Measurements from ENCODE around the gene SNAPC4.

SNAPC4 gene

GRCh38 chr9:136363949-136364748 is 35.8 kb downstream of the SNAPC4 start:
- no peak overlapping the region for H3K27ac ChIP-seq (ENCODE audit: low read depth, low read length)
- no peaks in the 10 kb centered on the region for H3K36me3 ChIP-seq (ENCODE audit: insufficient read depth, low read length)
- peaks cover 32% of the 10 kb centered on the region for H3K4me1 ChIP-seq (ENCODE audit: insufficient read depth, low read length)
- H3K9ac ChIP-seq (ENCODE audit: low read length) = no peak overlapping the region
- peak overlapping the region in 1 of 2 donors; percentile 55 for H3K4me3 ChIP-seq (ENCODE audit: low read depth in 1 of 2, low read length in 2 of 2)
- no peaks in the 10 kb centered on the region for H3K9me3 ChIP-seq (ENCODE audit: low read length)
- no peaks in the 10 kb centered on the region for H3K27me3 ChIP-seq (ENCODE audit: control insufficient read depth in 1 of 2, insufficient read depth in 2 of 2, low read length in 2 of 2)

- Histone ChIP-seq H3K9ac (ENCODE audit: low read length) (peak within 1 kb of the TSS; percentile 9), H3K9me3 (ENCODE audit: low read length) (no peaks in the 10 kb centered on the region), H3K4me3 (ENCODE audit: low read depth in 1 of 2, low read length in 2 of 2) (peak within 1 kb of the TSS; percentile 39 to 55), H3K36me3 (ENCODE audit: insufficient read depth, low read length) (no peaks in the 10 kb centered on the region), H3K27ac (ENCODE audit: low read depth, low read length) (peak within 1 kb of the TSS; percentile 90), H3K4me1 (ENCODE audit: insufficient read depth, low read length) (peaks cover 32% of the 10 kb centered on the region), H3K27me3 (ENCODE audit: control insufficient read depth in 1 of 2, insufficient read depth in 2 of 2, low read length in 2 of 2) (no peaks in the 10 kb centered on the region)
These were observed 36.6 kb downstream of the SNAPC4 start, which contains the start of gene DNLZ for GRCh38 chr9:136363106-136363948. Gene DNLZ (minus strand): TSS chr9:136363744. CDS start chr9:136363714, 30 bp downstream.

GRCh38 chr9:136362450-136362784 is 37.6 kb downstream of the SNAPC4 start:
- Histone ChIP-seq H3K27ac (ENCODE audit: low read depth, low read length) (peak overlapping the region; percentile 90), H3K9ac (ENCODE audit: low read length) (peak overlapping the region; percentile 9), H3K27me3 (ENCODE audit: control insufficient read depth in 1 of 2, insufficient read depth in 2 of 2, low read length in 2 of 2) (no peaks in the 10 kb centered on the region), H3K36me3 (ENCODE audit: insufficient read depth, low read length) (no peaks in the 10 kb centered on the region), H3K4me3 (ENCODE audit: low read depth in 1 of 2, low read length in 2 of 2) (peak overlapping the region in 1 of 2 donors; percentile 6), H3K9me3 (ENCODE audit: low read length) (no peaks in the 10 kb centered on the region), H3K4me1 (ENCODE audit: insufficient read depth, low read length) (peaks cover 32% of the 10 kb centered on the region)

GRCh38 chr9:136361754-136362449 is 38.1 kb downstream of the SNAPC4 start:
- Histone ChIP-seq H3K36me3 (ENCODE audit: insufficient read depth, low read length) (no peaks in the 10 kb centered on the region), H3K9ac (ENCODE audit: low read length) (peak overlapping the region; percentile 9), H3K27me3 (ENCODE audit: control insufficient read depth in 1 of 2, insufficient read depth in 2 of 2, low read length in 2 of 2) (no peaks in the 10 kb centered on the region), H3K4me3 (ENCODE audit: low read depth in 1 of 2, low read length in 2 of 2) (peak overlapping the region in 1 of 2 donors; percentile 6), H3K27ac (ENCODE audit: low read depth, low read length) (peak overlapping the region; percentile 90), H3K9me3 (ENCODE audit: low read length) (no peaks in the 10 kb centered on the region), H3K4me1 (ENCODE audit: insufficient read depth, low read length) (peaks cover 32% of the 10 kb centered on the region)

GRCh38 chr9:136361047-136361753 is 38.8 kb downstream of the SNAPC4 start:
- Histone ChIP-seq H3K9me3 (ENCODE audit: low read length) (no peaks in the 10 kb centered on the region), H3K27me3 (ENCODE audit: control insufficient read depth in 1 of 2, insufficient read depth in 2 of 2, low read length in 2 of 2) (no peaks in the 10 kb centered on the region), H3K36me3 (ENCODE audit: insufficient read depth, low read length) (no peaks in the 10 kb centered on the region), H3K27ac (ENCODE audit: low read depth, low read length) (peak overlapping the region; percentile 90), H3K4me3 (ENCODE audit: low read depth in 1 of 2, low read length in 2 of 2) (peak overlapping the region in 1 of 2 donors; percentile 21), H3K4me1 (ENCODE audit: insufficient read depth, low read length) (peaks cover 32% of the 10 kb centered on the region), H3K9ac (ENCODE audit: low read length) (no peak overlapping the region)

GRCh38 chr9:136359774-136360718 is 39.9 kb downstream of the SNAPC4 start:
- no peak overlapping the region for H3K4me3 ChIP-seq (ENCODE audit: low read depth in 1 of 2, low read length in 2 of 2)
- no peak overlapping the region for H3K27ac ChIP-seq (ENCODE audit: low read depth, low read length)
- H3K9me3 ChIP-seq (ENCODE audit: low read length) = no peaks in the 10 kb centered on the region
- no peak overlapping the region for H3K9ac ChIP-seq (ENCODE audit: low read length)
- H3K27me3 ChIP-seq (ENCODE audit: control insufficient read depth in 1 of 2, insufficient read depth in 2 of 2, low read length in 2 of 2) = no peaks in the 10 kb centered on the region
- H3K36me3 ChIP-seq (ENCODE audit: insufficient read depth, low read length) = no peaks in the 10 kb centered on the region
- H3K4me1 ChIP-seq (ENCODE audit: insufficient read depth, low read length) = peaks cover 32% of the 10 kb centered on the region

- H3K9me3 ChIP-seq (ENCODE audit: low read length) = no peaks in the 10 kb centered on the region
- H3K9ac ChIP-seq (ENCODE audit: low read length) = no peak overlapping the region
- no peaks in the 10 kb centered on the region for H3K36me3 ChIP-seq (ENCODE audit: insufficient read depth, low read length)
- peaks cover 36% of the 10 kb centered on the region for H3K4me1 ChIP-seq (ENCODE audit: insufficient read depth, low read length)
- H3K27ac ChIP-seq (ENCODE audit: low read depth, low read length) = no peak overlapping the region
- no peaks in the 10 kb centered on the region for H3K27me3 ChIP-seq (ENCODE audit: control insufficient read depth in 1 of 2, insufficient read depth in 2 of 2, low read length in 2 of 2)
- H3K4me3 ChIP-seq (ENCODE audit: low read depth in 1 of 2, low read length in 2 of 2) = no peak overlapping the region
These were observed 41.1 kb downstream of the SNAPC4 start for GRCh38 chr9:136358888-136359287.

- H3K9ac ChIP-seq (ENCODE audit: low read length) = no peak overlapping the region
- peaks cover 34% of the 10 kb centered on the region for H3K4me1 ChIP-seq (ENCODE audit: insufficient read depth, low read length)
- no peak overlapping the region for H3K27ac ChIP-seq (ENCODE audit: low read depth, low read length)
- no peaks in the 10 kb centered on the region for H3K27me3 ChIP-seq (ENCODE audit: control insufficient read depth in 1 of 2, insufficient read depth in 2 of 2, low read length in 2 of 2)
- H3K9me3 ChIP-seq (ENCODE audit: low read length) = no peaks in the 10 kb centered on the region
- H3K4me3 ChIP-seq (ENCODE audit: low read depth in 1 of 2, low read length in 2 of 2) = no peak overlapping the region
- no peaks in the 10 kb centered on the region for H3K36me3 ChIP-seq (ENCODE audit: insufficient read depth, low read length)
These were observed 42.0 kb downstream of the SNAPC4 start for GRCh38 chr9:136358016-136358415.

- no peak overlapping the region for H3K9ac ChIP-seq (ENCODE audit: low read length)
- no peak overlapping the region for H3K27ac ChIP-seq (ENCODE audit: low read depth, low read length)
- H3K4me3 ChIP-seq (ENCODE audit: low read depth in 1 of 2, low read length in 2 of 2) = no peak overlapping the region
- peaks cover 27% of the 10 kb centered on the region for H3K4me1 ChIP-seq (ENCODE audit: insufficient read depth, low read length)
- H3K36me3 ChIP-seq (ENCODE audit: insufficient read depth, low read length) = no peaks in the 10 kb centered on the region
- H3K27me3 ChIP-seq (ENCODE audit: control insufficient read depth in 1 of 2, insufficient read depth in 2 of 2, low read length in 2 of 2) = no peaks in the 10 kb centered on the region
- H3K9me3 ChIP-seq (ENCODE audit: low read length) = no peaks in the 10 kb centered on the region
These were observed 42.7 kb downstream of the SNAPC4 start for GRCh38 chr9:136357202-136357725.
